ENCODE data around the gene GPALPP1.

GPALPP1 gene

GRCh38 chr13:45064889-45065288, 75.6 kb downstream of the GPALPP1 start:
- DNase-seq: no peak

GRCh38 chr13:45068036-45069001, 79.0 kb downstream of the GPALPP1 start:
- DNase-seq: no peak

DNA sequence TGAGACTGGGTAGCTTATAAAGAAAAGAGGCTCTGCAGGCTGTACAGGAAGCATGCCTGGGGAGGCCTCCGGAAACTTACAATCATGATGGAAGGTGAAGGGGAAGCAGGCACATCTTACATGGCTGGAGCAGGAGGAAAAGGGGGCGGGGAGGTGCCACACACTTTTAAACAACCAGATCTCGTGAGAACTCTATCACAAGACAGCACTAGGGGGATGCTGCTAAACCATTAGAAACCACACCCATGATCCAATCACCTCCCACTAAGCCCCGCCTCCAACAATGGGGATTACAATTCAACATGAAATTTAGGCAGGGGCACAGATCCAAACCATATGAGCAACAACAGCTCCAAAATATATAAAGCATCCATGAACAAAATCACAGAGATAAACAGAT, 84.5 kb downstream of the GPALPP1 start:
- no peak for DNase-seq

DNA sequence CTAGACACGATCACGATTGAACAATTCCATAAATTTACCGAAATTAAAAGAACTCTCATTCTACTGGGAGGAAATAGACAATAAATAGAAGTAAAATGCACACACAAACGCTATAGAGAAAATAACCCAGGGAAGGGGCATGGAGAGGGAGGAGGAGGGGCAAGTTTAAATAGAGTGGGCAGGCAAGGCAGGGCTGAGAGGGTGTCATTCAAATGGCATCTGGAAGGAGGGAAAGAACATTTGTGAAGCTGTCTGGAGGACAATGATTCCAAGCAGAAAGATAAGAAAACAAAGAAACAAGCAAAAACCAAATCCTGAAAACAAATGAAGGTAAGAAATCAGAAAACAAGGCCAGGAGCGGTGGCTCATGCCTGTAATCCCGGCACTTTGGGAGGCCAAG, 85.4 kb downstream of the GPALPP1 start:
- no peak for DNase-seq

DNA sequence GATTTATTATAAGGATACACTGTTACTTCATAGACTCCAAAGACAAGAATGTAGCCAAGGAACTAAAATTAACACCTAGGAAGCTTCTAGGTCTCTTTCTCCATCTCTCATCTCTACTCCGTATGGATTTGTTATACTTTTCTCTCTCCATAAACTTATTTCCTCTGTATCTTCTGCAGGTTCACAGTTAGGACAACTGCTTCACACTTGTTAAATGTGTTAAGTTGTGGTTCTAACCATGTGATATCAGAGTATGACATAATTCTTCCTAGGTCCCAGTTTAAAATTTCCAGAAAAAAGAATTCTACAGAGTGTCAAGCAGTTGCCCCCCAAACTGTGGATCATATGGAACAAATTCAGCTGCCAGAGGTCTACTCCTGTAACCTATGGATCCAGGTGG, 88.7 kb downstream of the GPALPP1 start:
- no peak for DNase-seq

All from NCI-H1436 treated with DMSO at 0.1 percent for 48 hours (cell line).